Mesothelial cell of epicardium (in vitro differentiated cells): ENCODE measurements around the gene TNFRSF25. TPM values are rescaled to one million over a fixed set of nuclear protein-coding genes. Genes with fewer than 3 reads are reported as not detected.
"Not testable (repeated sequence)": the region's sequence is repeated elsewhere in the genome, so short reads cannot be mapped to it uniquely, and the experiment has no call there.

ENCODE experiments used
- DNase-seq, 2 experiments: peaks; one replicate each; pipeline ENCODE4 v3.0.0; 2021; ENCODE audit warnings: low spot score in 2 of 2; ENCODE audit not compliant: unreplicated experiment in 2 of 2
- H3K27ac Mint-ChIP-seq: 2 replicates; pipeline ENCODE4 v1.8.0; 2021; ENCODE audit warnings: mixed read lengths
- H3K27me3 Mint-ChIP-seq: 2 replicates; pipeline ENCODE4 v1.8.0; 2021; ENCODE audit warnings: low read depth, mixed read lengths
- H3K36me3 Mint-ChIP-seq: 2 replicates; pipeline ENCODE4 v1.8.0; 2021; ENCODE audit warnings: mixed read lengths
- H3K4me1 Mint-ChIP-seq: 2 replicates; pipeline ENCODE4 v1.8.0; 2021; ENCODE audit warnings: mixed read lengths
- H3K4me3 Mint-ChIP-seq: 2 replicates; pipeline ENCODE4 v1.8.0; 2021; ENCODE audit warnings: mild to moderate bottlenecking, moderate library complexity, mixed read lengths
- H3K9me3 Mint-ChIP-seq: 2 replicates; pipeline ENCODE4 v1.8.0; 2021; ENCODE audit warnings: mixed read lengths
- CTCF ChIP-seq: fragments of 200-600 bp; sonication (generic); IDR thresholded peaks from one replicate; pipeline ENCODE4 v1.5.0; 2021; ENCODE audit warnings: antibody characterized with exemption; ENCODE audit not compliant: unreplicated experiment
- total RNA-seq: library from RNA; stranded (reverse); gene quantifications from 3 replicates; pipeline ENCODE4 v1.2.1, GENCODE V29; 2021

TNFRSF25 gene
- total RNA-seq, 1 donor from 2014 or later, result 41.6 TPM

GRCh38 chr1:6460301-6461050 lies 5.5 kb downstream of the TNFRSF25 start:
- no peak overlapping the region for H3K27ac Mint-ChIP-seq
- H3K4me3 Mint-ChIP-seq, result peak overlapping the region; percentile 43
- no peak for DNase-seq

GRCh38 chr1:6459850-6460265 lies 6.1 kb downstream of the TNFRSF25 start:
- no peak for TF ChIP-seq CTCF
- Mint-ChIP-seq H3K27me3 (no peaks in the 10 kb centered on the region), H3K36me3 (peaks cover 12% of the 10 kb centered on the region), H3K4me3 (peak overlapping the region; percentile 9), H3K27ac (no peak overlapping the region), H3K4me1 (peaks cover 14% of the 10 kb centered on the region), H3K9me3 (no peaks in the 10 kb centered on the region)
- no peak for DNase-seq

More at GRCh38 chr1:6460301-6461050, 5.5 kb downstream of the TNFRSF25 start:
- Mint-ChIP-seq H3K9me3 (no peaks in the 10 kb centered on the region), H3K4me1 (peaks cover 14% of the 10 kb centered on the region), H3K27me3 (no peaks in the 10 kb centered on the region), H3K36me3 (peaks cover 12% of the 10 kb centered on the region)
- TF ChIP-seq CTCF, result no peak

- Mint-ChIP-seq H3K27me3 (no peaks in the 10 kb centered on the region), H3K27ac (no peak overlapping the region), H3K9me3 (no peaks in the 10 kb centered on the region), H3K4me3 (no peak overlapping the region), H3K36me3 (no peaks in the 10 kb centered on the region), H3K4me1 (peaks cover 14% of the 10 kb centered on the region)
- no peak for DNase-seq
- no peak for TF ChIP-seq CTCF
These were observed 9.0 kb downstream of the TNFRSF25 start for GRCh38 chr1:6456800-6457466.

- not testable (repeated sequence) for H3K27me3 Mint-ChIP-seq, H3K9me3 Mint-ChIP-seq, H3K4me3 Mint-ChIP-seq, DNase-seq, H3K36me3 Mint-ChIP-seq, H3K27ac Mint-ChIP-seq
- H3K4me1 Mint-ChIP-seq, result peaks cover 14% of the 10 kb centered on the region
These were observed 10.0 kb downstream of the TNFRSF25 start for GRCh38 chr1:6455752-6456520.

GRCh38 chr1:6454856-6455751 lies 10.9 kb downstream of the TNFRSF25 start:
- H3K36me3 Mint-ChIP-seq, result no peaks in the 10 kb centered on the region

GRCh38 chr1:6453895-6454855 lies 11.8 kb downstream of the TNFRSF25 start:
- H3K27ac Mint-ChIP-seq, H3K9me3 Mint-ChIP-seq, H3K4me3 Mint-ChIP-seq, H3K36me3 Mint-ChIP-seq, DNase-seq: not testable (repeated sequence)
- peaks cover 22% of the 10 kb centered on the region for H3K27me3 Mint-ChIP-seq
- peaks cover 12% of the 10 kb centered on the region for H3K4me1 Mint-ChIP-seq

More at GRCh38 chr1:6454856-6455751, 10.9 kb downstream of the TNFRSF25 start:
- Mint-ChIP-seq H3K27me3 (peaks cover 13% of the 10 kb centered on the region), H3K27ac (no peak overlapping the region), H3K4me1 (peaks cover 11% of the 10 kb centered on the region), H3K9me3 (no peaks in the 10 kb centered on the region), H3K4me3 (no peak overlapping the region)
- no peak for DNase-seq
- TF ChIP-seq CTCF, result no peak
